ELF-1 (cell line): ENCODE data around the gene RERE.

Source experiments
- DNase-seq: peaks from one replicate; pipeline ENCODE4 v3.0.0-alpha.2; 2016; ENCODE audit warnings: low read depth, low spot score

RERE gene

GRCh38 chr1:8578132-8578877 lies 239.1 kb downstream of the RERE start:
- DNase-seq, result no peak

GRCh38 chr1:8574985-8575384 lies 242.5 kb downstream of the RERE start:
- no peak for DNase-seq

- no peak for DNase-seq
Observed at GRCh38 chr1:8572106-8572505, 245.3 kb downstream of the RERE start.

GRCh38 chr1:8571200-8571984 lies 246.0 kb downstream of the RERE start:
- no peak for DNase-seq

- DNase-seq, result no peak
Observed at GRCh38 chr1:8570465-8570864, 247.0 kb downstream of the RERE start.

GRCh38 chr1:8569242-8569641 lies 248.2 kb downstream of the RERE start:
- DNase-seq, result no peak

- DNase-seq, result no peak
Observed at GRCh38 chr1:8568837-8569236, 248.6 kb downstream of the RERE start.

- DNase-seq, result no peak
Observed at GRCh38 chr1:8567146-8567545, 250.3 kb downstream of the RERE start.

GRCh38 chr1:8565802-8566201 lies 251.6 kb downstream of the RERE start:
- DNase-seq, result no peak

GRCh38 chr1:8563944-8564537 lies 253.4 kb downstream of the RERE start:
- DNase-seq, result no peak

GRCh38 chr1:8562881-8563865 lies 254.3 kb downstream of the RERE start:
- DNase-seq, result no peak

- DNase-seq, result no peak
Observed at GRCh38 chr1:8562222-8562621, 255.2 kb downstream of the RERE start.

GRCh38 chr1:8560611-8561544 lies 256.6 kb downstream of the RERE start:
- DNase-seq, result no peak

GRCh38 chr1:8560035-8560434 lies 257.4 kb downstream of the RERE start:
- DNase-seq, result no peak

GRCh38 chr1:8555582-8555981 lies 261.9 kb downstream of the RERE start:
- no peak for DNase-seq

- DNase-seq, result no peak
Observed at GRCh38 chr1:8554956-8555534, 262.4 kb downstream of the RERE start.

- DNase-seq, result no peak
Observed at GRCh38 chr1:8552820-8553397, 264.5 kb downstream of the RERE start.

GRCh38 chr1:8551613-8552489 lies 265.6 kb downstream of the RERE start:
- DNase-seq, result no peak

- no peak for DNase-seq
Observed at GRCh38 chr1:8551057-8551456, 266.4 kb downstream of the RERE start.
